GM19328 (cell line): ENCODE results near the gene CROCC2.

Source experiments
- ATAC-seq: cut with Tn5 transposase; IDR thresholded peaks from one replicate; pipeline ENCODE4 v1.9.1; 2021; ENCODE audit warnings: mild to moderate bottlenecking, moderate library complexity; ENCODE audit not compliant: unreplicated experiment

Gene CROCC2

DNA sequence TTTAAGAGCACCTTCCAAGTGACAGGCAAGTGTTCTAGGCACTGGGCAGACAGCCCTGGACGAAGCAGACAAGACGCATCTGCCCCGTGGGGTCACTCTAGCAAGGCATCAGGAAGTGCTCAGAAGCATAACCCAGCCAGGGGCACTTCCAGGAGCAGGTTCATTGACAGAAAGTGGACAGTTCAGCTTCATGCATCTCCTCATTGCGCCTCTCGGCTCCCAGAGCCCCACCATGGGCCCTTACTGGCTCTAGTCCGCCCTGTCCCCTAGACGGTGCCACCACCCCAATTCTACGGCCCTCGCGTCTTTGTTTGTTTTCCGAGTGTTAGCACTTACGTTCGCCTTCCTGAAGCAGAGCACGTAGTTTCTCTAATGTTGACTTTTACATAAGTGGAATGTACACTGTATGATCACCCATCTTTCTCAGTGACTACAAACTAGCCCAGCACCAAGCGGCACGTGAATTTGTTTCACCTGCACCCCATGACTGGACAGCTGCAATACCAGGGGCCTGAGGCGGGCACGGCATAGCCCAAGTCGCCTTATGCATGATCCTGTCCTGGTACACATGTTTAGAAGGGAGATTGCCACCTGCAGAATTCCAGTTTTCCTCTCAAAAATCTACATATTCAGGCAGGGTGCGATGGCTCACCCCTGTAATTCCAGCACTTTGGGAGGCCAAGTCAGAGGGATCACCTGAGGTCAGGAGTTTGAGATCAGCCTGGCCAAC is 125.5 kb downstream of the CROCC2 start:
- no peak for ATAC-seq

DNA sequence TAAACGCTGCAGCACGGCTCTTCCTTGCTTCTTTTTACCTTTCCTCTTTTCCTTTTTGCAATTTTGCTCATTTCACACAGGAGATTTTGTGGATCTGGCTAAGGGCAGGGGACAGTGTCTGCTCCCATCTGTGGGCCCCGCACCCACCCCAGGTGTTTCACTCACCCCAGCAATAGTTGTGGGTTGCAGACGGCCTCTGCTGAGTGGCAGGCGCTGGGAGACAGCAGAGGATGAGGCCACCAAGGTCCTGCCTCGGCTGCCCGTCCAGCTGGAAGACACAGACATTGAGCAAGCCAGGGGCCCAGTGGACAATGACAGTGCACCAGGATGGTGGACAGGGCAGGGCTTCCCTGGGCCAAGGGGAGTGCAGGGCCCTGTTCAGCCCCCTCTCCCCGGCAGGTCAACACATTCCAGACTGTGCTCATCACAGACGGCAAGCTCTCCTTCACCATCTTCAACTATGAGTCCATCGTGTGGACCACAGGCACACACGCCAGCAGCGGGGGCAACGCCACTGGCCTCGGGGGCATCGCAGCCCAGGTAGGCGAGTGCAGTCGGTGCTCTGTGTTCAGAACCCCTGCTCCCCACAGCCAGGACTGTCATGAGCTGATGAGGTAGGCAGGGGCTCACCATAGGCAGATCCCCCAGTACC is 127.3 kb downstream of the CROCC2 start:
- ATAC-seq = no peak

GRCh38 chr2:241033994-241034393 is 127.9 kb downstream of the CROCC2 start:
- ATAC-seq = no peak

DNA sequence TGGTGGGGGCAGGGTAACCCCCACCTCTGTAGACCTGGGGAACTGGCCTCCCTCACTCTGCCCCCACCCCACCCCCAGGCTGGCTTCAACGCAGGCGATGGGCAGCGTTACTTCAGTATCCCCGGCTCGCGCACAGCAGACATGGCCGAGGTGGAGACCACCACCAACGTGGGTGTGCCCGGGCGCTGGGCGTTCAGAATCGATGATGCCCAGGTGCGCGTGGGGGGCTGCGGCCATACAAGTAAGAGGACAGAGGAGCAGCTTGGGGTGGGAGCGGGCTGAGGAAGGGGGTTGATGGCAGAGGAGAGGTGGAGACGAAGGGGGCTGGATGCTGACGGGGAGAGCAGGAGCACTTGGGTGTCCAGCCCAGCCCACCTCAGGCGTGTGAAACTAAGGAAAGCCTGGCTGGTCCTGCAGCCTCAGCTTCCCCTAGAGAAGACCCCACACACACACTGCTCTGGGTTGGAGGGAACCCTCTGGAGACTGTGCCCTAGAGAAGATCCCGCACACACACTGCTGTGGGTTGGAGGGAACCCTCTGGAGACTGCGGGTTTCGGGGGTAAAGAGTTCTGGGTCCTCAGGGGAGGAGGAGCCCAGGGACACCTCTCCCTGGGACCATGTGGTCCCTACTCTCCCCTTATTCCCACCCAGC is 128.5 kb downstream of the CROCC2 start:
- ATAC-seq = no peak

- no peak for ATAC-seq
Observed at GRCh38 chr2:241035142-241035817, 129.1 kb downstream of the CROCC2 start.

DNA sequence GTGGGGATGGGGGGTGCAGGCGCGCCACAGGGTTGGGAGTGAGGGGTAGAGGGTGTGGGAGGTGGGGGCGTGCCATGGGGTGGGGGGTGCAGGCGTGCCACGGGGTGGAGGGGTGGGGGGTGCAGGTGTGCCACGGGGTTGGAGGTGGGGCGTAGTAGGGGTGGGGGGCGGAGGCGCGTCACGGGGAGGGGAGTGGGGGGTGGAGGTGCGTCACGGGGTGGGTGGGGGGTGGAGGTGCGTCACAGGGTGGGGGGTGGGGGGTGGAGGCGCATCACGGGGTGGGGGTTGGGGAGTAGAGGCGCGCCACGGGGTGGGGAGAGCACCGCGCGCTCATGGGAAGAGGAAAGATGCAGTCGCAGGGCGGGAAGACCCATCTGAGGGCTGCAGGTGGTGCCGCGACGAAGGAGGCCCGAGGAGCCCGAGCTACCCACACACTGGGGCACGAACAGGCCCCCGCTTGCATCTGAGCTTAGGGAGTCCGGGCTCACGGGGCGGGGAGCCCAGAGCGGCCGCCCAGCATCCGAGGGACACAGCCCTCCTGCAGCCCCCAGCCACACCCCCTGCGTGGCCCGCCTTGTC is 129.8 kb downstream of the CROCC2 start:
- no peak for ATAC-seq

- ATAC-seq = peak; percentile 69
Observed at GRCh38 chr2:241036397-241036963, 130.3 kb downstream of the CROCC2 start.

DNA sequence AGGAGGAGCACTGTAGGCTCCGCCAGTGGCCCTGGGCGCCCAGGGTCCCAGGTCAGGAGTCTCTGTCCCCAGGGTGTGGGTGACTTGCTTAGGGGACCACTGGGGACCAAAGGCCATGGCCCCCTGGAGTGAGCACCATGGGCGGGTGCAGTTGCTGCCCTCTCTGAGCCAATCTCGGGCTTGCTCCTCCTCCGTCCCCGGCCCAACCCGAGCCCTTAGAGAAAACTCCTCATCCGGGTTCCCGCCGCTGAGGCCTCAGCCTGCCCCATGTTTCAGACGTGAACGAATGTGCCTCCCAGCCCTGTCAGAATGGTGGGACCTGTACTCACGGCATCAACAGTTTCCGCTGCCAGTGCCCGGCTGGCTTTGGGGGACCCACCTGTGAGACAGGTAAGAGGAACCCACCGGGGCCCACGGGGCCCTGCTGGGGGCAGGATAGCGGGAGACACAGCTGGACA is 130.9 kb downstream of the CROCC2 start:
- no peak for ATAC-seq

- ATAC-seq = no peak
Observed at GRCh38 chr2:241037498-241037897, 131.4 kb downstream of the CROCC2 start.

DNA sequence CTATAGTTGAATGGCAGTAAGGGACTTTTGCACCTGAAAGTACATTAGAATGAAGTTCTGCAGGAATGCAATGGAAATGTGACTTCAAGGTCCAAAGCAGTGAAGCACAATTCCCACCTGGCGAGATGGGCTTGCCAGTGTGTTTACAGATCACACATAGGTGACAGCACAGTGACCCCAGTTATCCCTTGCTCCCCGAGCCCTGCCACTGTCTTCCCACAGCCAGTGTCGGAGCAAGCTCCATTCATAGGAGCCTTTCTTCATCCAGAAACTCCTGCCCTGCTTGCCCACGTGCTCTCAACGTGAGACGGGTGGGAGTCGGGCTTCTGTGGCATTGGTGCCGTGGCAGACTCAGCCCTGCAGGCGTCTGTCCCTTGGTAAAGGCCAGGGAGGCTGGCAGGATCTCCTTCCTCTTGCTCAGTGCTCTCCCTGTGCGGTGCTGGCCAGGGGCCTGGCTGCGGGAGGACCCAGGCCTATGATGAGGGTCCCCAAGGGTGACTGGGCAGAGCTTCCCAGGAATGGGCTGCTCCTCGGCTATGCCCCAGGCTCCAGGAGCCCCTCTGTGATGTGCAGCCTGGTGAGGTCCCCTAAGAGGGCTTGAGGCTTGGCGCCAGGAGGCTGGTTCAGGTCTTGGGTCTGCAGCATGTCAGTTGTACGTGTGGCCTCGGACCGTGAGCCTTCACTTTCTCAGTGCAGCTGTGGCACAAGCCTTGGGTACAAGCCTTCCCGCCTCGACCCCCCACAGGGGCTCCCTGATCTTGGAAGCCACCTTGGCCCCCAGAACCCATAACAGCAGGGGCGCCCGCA is 132.4 kb downstream of the CROCC2 start:
- ATAC-seq = no peak

GRCh38 chr2:241039416-241039815 is 133.3 kb downstream of the CROCC2 start:
- no peak for ATAC-seq

DNA sequence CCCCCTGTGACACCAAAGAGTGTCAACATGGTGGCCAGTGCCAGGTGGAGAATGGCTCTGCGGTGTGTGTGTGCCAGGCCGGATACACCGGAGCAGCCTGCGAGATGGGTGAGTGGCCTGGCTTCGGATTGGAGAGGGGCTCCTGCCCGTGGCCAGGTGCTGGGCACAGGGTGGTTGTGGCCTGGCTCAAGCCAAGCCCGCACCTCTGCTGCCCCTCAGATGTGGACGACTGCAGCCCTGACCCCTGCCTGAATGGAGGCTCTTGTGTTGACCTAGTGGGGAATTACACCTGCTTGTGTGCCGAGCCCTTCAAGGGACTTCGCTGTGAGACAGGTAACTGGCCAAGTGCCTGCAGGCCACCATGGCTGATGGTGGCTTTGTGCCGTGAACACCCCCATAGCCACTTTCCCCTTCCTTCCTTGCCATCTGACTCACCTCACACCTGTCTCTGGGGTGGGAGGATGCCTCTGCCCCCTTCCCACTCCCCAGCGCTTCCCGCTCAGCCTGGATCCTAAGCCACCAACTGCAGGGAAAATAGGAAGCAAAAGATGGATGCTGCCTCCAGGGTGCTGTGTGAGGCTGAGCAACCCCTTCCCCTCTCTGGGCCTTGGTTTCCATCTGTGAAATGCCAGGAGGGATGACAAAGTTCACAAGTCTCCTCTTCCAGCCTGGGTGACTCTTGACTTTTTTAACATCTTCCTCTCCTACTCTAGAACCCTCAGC is 134.1 kb downstream of the CROCC2 start:
- no peak for ATAC-seq

GRCh38 chr2:241041589-241042158 is 135.5 kb downstream of the CROCC2 start:
- peak; percentile 64 for ATAC-seq
